ENCODE data around the gene CAPG.
"Not testable (repeated sequence)": the region's sequence is repeated elsewhere in the genome, so short reads cannot be mapped to it uniquely, and the experiment has no call there.

Gene CAPG

GRCh38 chr2:85420536-85421259 lies 10.5 kb upstream of the CAPG start:
- DNase-seq (ENCODE audit: low spot score) = peak; percentile 90

GRCh38 chr2:85419009-85419675 lies 9.0 kb upstream of the CAPG start:
- no peak for DNase-seq (ENCODE audit: low spot score)

GRCh38 chr2:85418132-85419008 lies 8.2 kb upstream of the CAPG start, which contains the start of gene SH2D6:
Gene SH2D6, plus strand, starts transcription at chr2:85418714. Its CDS starts 10,752 bp downstream, at chr2:85429466.
- DNase-seq (ENCODE audit: low spot score) = peak; percentile 85

- no peak for DNase-seq (ENCODE audit: low spot score)
Measured at GRCh38 chr2:85415980-85416650, 5.9 kb upstream of the CAPG start.

- no peak for DNase-seq (ENCODE audit: low spot score)
Measured at GRCh38 chr2:85414761-85415553, 4.8 kb upstream of the CAPG start.

GRCh38 chr2:85414421-85414759 lies 4.2 kb upstream of the CAPG start:
- not testable (repeated sequence) for DNase-seq (ENCODE audit: low spot score)

GRCh38 chr2:85413592-85414420 lies 3.6 kb upstream of the CAPG start:
- no peak for DNase-seq (ENCODE audit: low spot score)

- no peak for DNase-seq (ENCODE audit: low spot score)
Measured at GRCh38 chr2:85411405-85411748, 1.2 kb upstream of the CAPG start.

- no peak for DNase-seq (ENCODE audit: low spot score)
Measured at GRCh38 chr2:85410584-85411404, 628 bp upstream of the CAPG start.

- DNase-seq (ENCODE audit: low spot score) = no peak
Measured at GRCh38 chr2:85405201-85406059, 4.7 kb downstream of the CAPG start.

GRCh38 chr2:85401844-85402243 lies 8.3 kb downstream of the CAPG start:
- no peak for DNase-seq (ENCODE audit: low spot score)

- DNase-seq (ENCODE audit: low spot score) = no peak
Measured at GRCh38 chr2:85401464-85401805, 8.7 kb downstream of the CAPG start.

GRCh38 chr2:85400541-85401463 lies 9.4 kb downstream of the CAPG start:
- DNase-seq (ENCODE audit: low spot score) = no peak

- no peak for DNase-seq (ENCODE audit: low spot score)
Measured at GRCh38 chr2:85400023-85400422, 10.1 kb downstream of the CAPG start.

- DNase-seq (ENCODE audit: low spot score) = no peak
Measured at GRCh38 chr2:85399183-85399455, 11.0 kb downstream of the CAPG start.

GRCh38 chr2:85398426-85399182 lies 11.6 kb downstream of the CAPG start:
- DNase-seq (ENCODE audit: low spot score) = no peak

GRCh38 chr2:85397925-85398331 lies 12.2 kb downstream of the CAPG start:
- no peak for DNase-seq (ENCODE audit: low spot score)
